HG03460 (cell line): ENCODE data around the gene TIMD4.

ENCODE experiments used
- ATAC-seq: cut with Tn5 transposase; IDR thresholded peaks from one replicate; pipeline ENCODE4 v1.9.1; 2021; ENCODE audit not compliant: unreplicated experiment

Gene TIMD4

GRCh38 chr5:156922207-156922792, 40.7 kb downstream of the TIMD4 start:
- ATAC-seq: peak; percentile 33

GRCh38 chr5:156920861-156921431, 42.1 kb downstream of the TIMD4 start:
- peak; percentile 55 for ATAC-seq

GRCh38 chr5:156920042-156920860, 42.8 kb downstream of the TIMD4 start:
- peak; percentile 56 for ATAC-seq

GRCh38 chr5:156918311-156918845, 44.6 kb downstream of the TIMD4 start:
- ATAC-seq: no peak

GRCh38 chr5:156914371-156914737, 48.7 kb downstream of the TIMD4 start:
- peak; percentile 15 for ATAC-seq

GRCh38 chr5:156913719-156914370, 49.2 kb downstream of the TIMD4 start:
- peak; percentile 92 for ATAC-seq

GRCh38 chr5:156913355-156913718, 49.7 kb downstream of the TIMD4 start:
- no peak for ATAC-seq

- no peak for ATAC-seq
Observed at GRCh38 chr5:156912869-156913268, 50.2 kb downstream of the TIMD4 start.

GRCh38 chr5:156909180-156909579, 53.8 kb downstream of the TIMD4 start:
- ATAC-seq: no peak

GRCh38 chr5:156907667-156908066, 55.4 kb downstream of the TIMD4 start:
- ATAC-seq: no peak

- ATAC-seq: no peak
Observed at GRCh38 chr5:156906807-156907206, 56.2 kb downstream of the TIMD4 start.

- no peak for ATAC-seq
Observed at GRCh38 chr5:156896546-156896945, 66.5 kb downstream of the TIMD4 start.

GRCh38 chr5:156893517-156893916, 69.5 kb downstream of the TIMD4 start:
- peak; percentile 73 for ATAC-seq

GRCh38 chr5:156892864-156893263, 70.2 kb downstream of the TIMD4 start:
- ATAC-seq: no peak

GRCh38 chr5:156892223-156892622, 70.8 kb downstream of the TIMD4 start:
- no peak for ATAC-seq

- no peak for ATAC-seq
Observed at GRCh38 chr5:156888520-156888919, 74.5 kb downstream of the TIMD4 start.

GRCh38 chr5:156883316-156883875, 79.6 kb downstream of the TIMD4 start:
- ATAC-seq: peak; percentile 32

GRCh38 chr5:156879665-156880285, 83.3 kb downstream of the TIMD4 start:
- ATAC-seq: peak; percentile 89

GRCh38 chr5:156871212-156871611, 91.8 kb downstream of the TIMD4 start:
- ATAC-seq: no peak

GRCh38 chr5:156870498-156870839, 92.6 kb downstream of the TIMD4 start:
- no peak for ATAC-seq
